Sigmoid colon (tissue), 7 donors: ENCODE data around the gene REXO1. TPM values are rescaled to one million over a fixed set of nuclear protein-coding genes. Genes with fewer than 3 reads are reported as not detected.

Source experiments
- DNase-seq: peaks from one replicate; pipeline ENCODE4 v3.0.0-alpha.2; 2019
- H3K27ac ChIP-seq, 4 donors: fragments of 200-600 bp; sonication (generic); one replicate each; pipeline ENCODE4 v1.5.1; 2016 to 2019; ENCODE audit warnings: mild to moderate bottlenecking in 1 of 4
- H3K27me3 ChIP-seq, 3 donors: fragments of 200-600 bp; sonication (generic); one replicate each; pipeline ENCODE4 v1.5.1; 2019; ENCODE audit warnings: mild to moderate bottlenecking in 1 of 3
- H3K36me3 ChIP-seq, 4 donors: fragments of 200-600 bp; sonication (generic); one replicate each; pipeline ENCODE4 v1.5.1; 2016 to 2019
- H3K4me1 ChIP-seq, 4 donors: fragments of 200-600 bp; sonication (generic); one replicate each; pipeline ENCODE4 v1.5.1; 2017 to 2019
- H3K4me3 ChIP-seq, 4 donors: fragments of 200-600 bp; sonication (generic); one replicate each; pipeline ENCODE4 v1.5.1; 2017 to 2019; ENCODE audit warnings: mild to moderate bottlenecking in 2 of 4, moderate library complexity in 1 of 4
- H3K9me3 ChIP-seq, 4 donors: fragments of 200-600 bp in 3 of 4; sonication (generic) in 3 of 4; one replicate each; pipeline versions ENCODE4 v1.5.1 to v1.6.1; 2013 to 2019
- CTCF ChIP-seq, 4 experiments: fragments of 450-650 bp in 3 of 4; fragments of 200-600 bp in 1 of 4; IDR thresholded peaks; one replicate each; pipeline ENCODE4 v1.5.1; 2016 to 2019; ENCODE audit warnings: antibody characterized with exemption in 4 of 4, mild to moderate bottlenecking in 3 of 4, moderate library complexity in 2 of 4
- EP300 ChIP-seq, 4 donors: sonication (generic); formaldehyde crosslinking; IDR thresholded peaks; one replicate each; pipeline ENCODE4 v1.6.1; 2017; ENCODE audit warnings: antibody characterized with exemption in 4 of 4
- POLR2A ChIP-seq, 2 donors: fragments of 450-650 bp; IDR thresholded peaks; one replicate each; pipeline ENCODE4 v1.6.1; 2016; ENCODE audit warnings: antibody characterized with exemption in 2 of 2, mild to moderate bottlenecking in 2 of 2, moderate library complexity in 2 of 2
- POLR2AphosphoS5 ChIP-seq, 4 donors: sonication (generic); formaldehyde crosslinking; IDR thresholded peaks; one replicate each; pipeline ENCODE4 v1.6.1; 2017; ENCODE audit warnings: antibody characterized with exemption in 4 of 4
- WGBS, 2 donors: extraction: QIAGEN DNeasy Blood & Tissue Kit; methylation state at CpG; one replicate each; pipeline ENCODE4 v1.1.7; 2013; 5-methylcytosine and 5-hydroxymethylcytosine counted together
- intact Hi-C: fragments of 100-400 bp; cut with DNase I; formaldehyde crosslinking; loops from one replicate; pipeline ENCODE4 v1.15.1; 2023
- polyA plus RNA-seq, 3 donors: library from polyadenylated mRNA; stranded (reverse); fragments of 200-250 nt; gene quantifications; one replicate each; pipeline ENCODE4 v1.2.3, GENCODE V29; 2013
- total RNA-seq, 4 donors: library from RNA; depleted of rRNA; stranded (reverse); fragments of >200 nt; gene quantifications; one replicate each; pipeline ENCODE4 v1.1.0, GENCODE V29; 2016
- donor health status: healthy with polysubstance abuse.
- donor health status: Bipolar disorder and iron deficiency.
- donor health status: healthy.

The REXO1 gene
- total and polyA plus RNA-seq, 7 donors = 8.6 to 61.8 (median 11.1) TPM

- no peak overlapping the region for H3K27ac ChIP-seq
- DNase-seq = no peak
- H3K27me3 ChIP-seq = no peaks in the 10 kb centered on the region
- no peak overlapping the region for H3K4me3 ChIP-seq
- intact Hi-C loops = no loop called here
- H3K9me3 ChIP-seq = no peaks in the 10 kb centered on the region
- no peaks in the 10 kb centered on the region for H3K36me3 ChIP-seq
- 56 to 76% methylated on average over 28 of the region's 28 CpGs for WGBS, 2 donors
- TF ChIP-seq EP300 (IDR thresholded peaks at IDR 0.05) = no peak
- TF ChIP-seq POLR2AphosphoS5 (IDR thresholded peaks at IDR 0.05) = no peak
- no peak for TF ChIP-seq POLR2A (IDR thresholded peaks at IDR 0.05)
- TF ChIP-seq CTCF (IDR thresholded peaks at IDR 0.05) = no peak
- H3K4me1 ChIP-seq = peaks cover 0 to 9% (median 6%) of the 10 kb centered on the region in 4 donors
These were observed 41.1 kb downstream of the REXO1 start for GRCh38 chr19:1807030-1807694.

- no peaks in the 10 kb centered on the region for H3K9me3 ChIP-seq
- TF ChIP-seq EP300 (IDR thresholded peaks at IDR 0.05) = no peak
- no peak for TF ChIP-seq CTCF (IDR thresholded peaks at IDR 0.05)
- no peak for TF ChIP-seq POLR2A (IDR thresholded peaks at IDR 0.05)
- no peak for TF ChIP-seq POLR2AphosphoS5 (IDR thresholded peaks at IDR 0.05)
- no peaks in the 10 kb centered on the region for H3K36me3 ChIP-seq
- H3K27me3 ChIP-seq = no peaks in the 10 kb centered on the region
- no peak overlapping the region for H3K4me3 ChIP-seq
- WGBS, 2 donors = 77 to 85% methylated on average over 45 of the region's 45 CpGs
- no peak for DNase-seq
- peaks cover 0 to 1% (median 0%) of the 10 kb centered on the region in 4 donors for H3K4me1 ChIP-seq
- intact Hi-C loops = no loop called here
- H3K27ac ChIP-seq = no peak overlapping the region
These were observed 41.9 kb downstream of the REXO1 start for GRCh38 chr19:1806184-1807029.

GRCh38 chr19:1805401-1806183, 42.7 kb downstream of the REXO1 start:
- no peaks in the 10 kb centered on the region for H3K9me3 ChIP-seq
- H3K4me3 ChIP-seq = no peak overlapping the region
- intact Hi-C loops = no loop called here
- DNase-seq = no peak
- 84 to 90% methylated on average over 24 of the region's 24 CpGs for whole genome bisulfite sequencing, 2 donors
- H3K4me1 ChIP-seq = no peaks in the 10 kb centered on the region
- H3K36me3 ChIP-seq = no peaks in the 10 kb centered on the region
- TF ChIP-seq EP300 (IDR thresholded peaks at IDR 0.05) (no peak), POLR2A (IDR thresholded peaks at IDR 0.05) (no peak), CTCF (IDR thresholded peaks at IDR 0.05) (no peak), POLR2AphosphoS5 (IDR thresholded peaks at IDR 0.05) (no peak)
- H3K27ac ChIP-seq = no peak overlapping the region
- H3K27me3 ChIP-seq = no peaks in the 10 kb centered on the region

- intact Hi-C loops = no loop called here
- no peak for TF ChIP-seq CTCF (IDR thresholded peaks at IDR 0.05)
- TF ChIP-seq POLR2A (IDR thresholded peaks at IDR 0.05) = no peak
- no peak for TF ChIP-seq POLR2AphosphoS5 (IDR thresholded peaks at IDR 0.05)
- no peak for TF ChIP-seq EP300 (IDR thresholded peaks at IDR 0.05)
- H3K9me3 ChIP-seq = no peaks in the 10 kb centered on the region
- H3K4me3 ChIP-seq = no peak overlapping the region
- no peaks in the 10 kb centered on the region for H3K4me1 ChIP-seq
- DNase-seq = no peak
- no peaks in the 10 kb centered on the region for H3K36me3 ChIP-seq
- WGBS, 2 donors = 75 to 91% methylated on average over 6 of the region's 6 CpGs
- H3K27me3 ChIP-seq = no peaks in the 10 kb centered on the region
- H3K27ac ChIP-seq = no peak overlapping the region
These were observed 43.4 kb downstream of the REXO1 start for GRCh38 chr19:1804858-1805257.
